Mucosa of rectum (tissue), 2 donors: ENCODE results near the gene IFT27.

Source experiments
- H3K27ac ChIP-seq, 2 donors: one replicate each; pipeline ENCODE4 v1.7.0; 2013; ENCODE audit warnings: inconsistent platforms in 2 of 2, low read depth in 2 of 2, low read length in 2 of 2
- H3K27me3 ChIP-seq, 2 donors: one replicate each; pipeline ENCODE4 v1.7.0; 2013; ENCODE audit warnings: low read length in 2 of 2; ENCODE audit not compliant: control insufficient read depth in 2 of 2, insufficient read depth in 2 of 2
- H3K36me3 ChIP-seq, 2 donors: one replicate each; pipeline ENCODE4 v1.7.0; 2013; ENCODE audit warnings: low read length in 2 of 2; ENCODE audit not compliant: control insufficient read depth in 2 of 2, insufficient read depth in 2 of 2
- H3K4me1 ChIP-seq, 2 donors: one replicate each; pipeline ENCODE4 v1.7.0; 2013; ENCODE audit warnings: low read length in 2 of 2, mild to moderate bottlenecking in 1 of 2; ENCODE audit not compliant: control insufficient read depth in 2 of 2, insufficient read depth in 2 of 2
- H3K4me3 ChIP-seq, 2 donors: one replicate each; pipeline ENCODE4 v1.7.0; 2013; ENCODE audit warnings: low read length in 2 of 2
- H3K9ac ChIP-seq, 2 donors: one replicate each; pipeline ENCODE4 v1.7.0; 2013; ENCODE audit warnings: low read length in 2 of 2, low read depth in 1 of 2, mild to moderate bottlenecking in 1 of 2
- H3K9me3 ChIP-seq, 2 donors: one replicate each; pipeline ENCODE4 v1.7.0; 2013; ENCODE audit warnings: low read length in 2 of 2; ENCODE audit not compliant: control insufficient read depth in 2 of 2
- donor health status: healthy.
- donor health status: Normal muscosa, but diverticular disease.

Gene IFT27

DNA sequence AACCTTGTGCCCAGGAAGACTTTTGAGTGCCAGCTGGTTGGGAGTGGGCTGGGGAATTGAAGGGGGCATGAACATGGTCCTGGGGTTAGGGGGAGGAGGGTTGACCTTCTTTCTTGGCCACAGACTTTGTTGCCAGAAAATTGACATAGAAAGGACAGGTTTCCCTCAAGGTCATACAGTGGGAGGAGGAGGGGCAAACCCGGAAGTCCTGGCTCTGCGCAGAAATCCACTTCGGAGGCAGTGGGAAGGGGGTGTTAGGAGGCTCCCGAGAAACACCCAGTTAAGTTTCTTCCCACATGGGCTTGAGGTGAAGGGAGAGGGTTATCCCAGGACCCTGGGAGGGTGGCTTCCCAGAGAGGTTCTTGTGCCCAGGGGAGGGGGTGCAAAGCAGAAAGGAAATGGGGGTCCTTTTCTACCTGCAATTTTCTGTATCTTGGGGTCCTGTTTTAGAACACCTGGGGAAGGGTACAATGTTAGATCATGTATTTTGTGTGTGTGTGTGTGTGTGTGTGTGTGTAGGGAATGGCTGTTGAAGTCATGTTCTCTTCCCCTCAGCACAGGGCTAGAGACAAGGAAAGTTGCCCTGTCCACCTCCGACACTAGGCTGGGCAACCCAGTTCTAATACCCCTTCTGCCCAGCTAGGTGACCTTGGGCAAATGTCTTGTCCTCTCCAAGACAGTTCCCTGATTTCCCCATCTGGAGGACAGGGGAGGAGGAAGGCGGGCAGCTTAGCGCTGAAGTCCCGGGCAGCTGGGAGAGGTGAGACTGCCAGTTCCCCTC is 39.8 kb upstream of the IFT27 start:
- Histone ChIP-seq H3K36me3 (no peaks in the 10 kb centered on the region), H3K4me3 (no peak overlapping the region), H3K27me3 (peaks cover 39 to 43% of the 10 kb centered on the region in 2 donors), H3K27ac (no peak overlapping the region), H3K9me3 (no peaks in the 10 kb centered on the region), H3K4me1 (peaks cover 0 to 3% of the 10 kb centered on the region in 2 donors), H3K9ac (no peak overlapping the region)

DNA sequence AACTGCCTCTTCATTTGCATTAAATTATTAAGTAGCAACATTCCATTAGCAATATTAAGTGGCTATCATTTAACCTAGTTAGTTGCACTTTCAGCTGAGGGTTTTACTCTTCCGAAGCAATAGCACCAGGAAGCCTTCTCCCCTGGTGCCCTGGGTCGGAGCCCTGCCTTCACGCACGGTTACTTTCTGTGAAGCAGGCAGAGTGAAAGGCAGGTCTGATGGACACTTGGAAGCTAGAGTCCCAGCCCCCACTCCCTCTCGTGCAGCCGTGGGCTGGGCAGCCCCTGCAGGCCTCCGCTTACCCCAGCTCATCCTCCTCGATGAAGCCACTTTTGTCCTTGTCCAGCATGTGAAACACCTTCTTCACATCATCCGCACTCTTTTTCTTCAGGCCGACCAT is 38.9 kb upstream of the IFT27 start:
- H3K27me3 ChIP-seq, result peaks cover 39 to 41% of the 10 kb centered on the region in 2 donors
- H3K9me3 ChIP-seq, result no peaks in the 10 kb centered on the region
- no peak overlapping the region for H3K27ac ChIP-seq
- peaks cover 0 to 3% of the 10 kb centered on the region in 2 donors for H3K4me1 ChIP-seq
- H3K9ac ChIP-seq, result no peak overlapping the region
- no peaks in the 10 kb centered on the region for H3K36me3 ChIP-seq
- no peak overlapping the region for H3K4me3 ChIP-seq

GRCh38 chr22:36811094-36811800 is 35.3 kb upstream of the IFT27 start:
- Histone ChIP-seq H3K4me1 (no peaks in the 10 kb centered on the region), H3K27me3 (peaks cover 17 to 18% of the 10 kb centered on the region in 2 donors)

GRCh38 chr22:36809351-36809750 is 33.4 kb upstream of the IFT27 start:
- Histone ChIP-seq H3K27ac (no peak overlapping the region), H3K9me3 (no peaks in the 10 kb centered on the region), H3K36me3 (no peaks in the 10 kb centered on the region), H3K27me3 (peaks cover 5 to 11% of the 10 kb centered on the region in 2 donors), H3K4me3 (no peak overlapping the region), H3K9ac (no peak overlapping the region), H3K4me1 (no peaks in the 10 kb centered on the region)

More at GRCh38 chr22:36811094-36811800, 35.3 kb upstream of the IFT27 start:
- Histone ChIP-seq H3K4me3 (no peak overlapping the region), H3K36me3 (no peaks in the 10 kb centered on the region), H3K9me3 (no peaks in the 10 kb centered on the region), H3K9ac (no peak overlapping the region), H3K27ac (no peak overlapping the region)

DNA sequence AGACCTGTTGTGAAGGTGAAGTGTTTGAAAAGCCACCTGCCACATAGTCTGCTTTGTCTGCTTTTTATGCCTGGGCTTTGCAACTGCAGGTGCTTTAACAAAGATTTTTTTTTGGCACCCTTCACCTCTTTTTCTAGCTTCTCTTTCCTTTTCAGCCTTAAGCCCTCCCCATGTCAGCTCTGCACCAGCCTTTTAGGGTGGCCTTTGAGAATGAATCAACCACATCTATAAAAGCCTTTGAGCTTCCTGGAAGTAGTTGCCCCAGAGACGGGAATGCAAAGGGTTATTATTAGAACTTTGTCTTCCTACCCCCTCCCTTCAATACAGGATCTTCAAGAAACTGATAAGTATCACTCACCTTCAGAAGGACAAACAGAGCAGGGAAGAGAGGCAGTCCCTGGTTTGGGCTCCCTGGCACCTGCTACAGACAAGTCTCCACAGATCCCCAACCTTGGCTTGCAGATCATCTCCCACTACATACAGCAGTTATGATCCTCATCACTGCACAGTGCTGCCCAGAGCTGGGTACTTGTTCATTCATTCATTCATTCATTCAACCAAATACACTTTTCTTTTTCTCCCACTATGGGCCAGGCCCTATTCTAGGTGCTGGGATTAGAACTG is 32.9 kb upstream of the IFT27 start:
- H3K36me3 ChIP-seq, result no peaks in the 10 kb centered on the region
- no peaks in the 10 kb centered on the region for H3K4me1 ChIP-seq
- H3K27me3 ChIP-seq, result peaks cover 5 to 8% of the 10 kb centered on the region in 2 donors
- H3K9me3 ChIP-seq, result no peaks in the 10 kb centered on the region
- H3K4me3 ChIP-seq, result no peak overlapping the region
- H3K27ac ChIP-seq, result no peak overlapping the region
- no peak overlapping the region for H3K9ac ChIP-seq

DNA sequence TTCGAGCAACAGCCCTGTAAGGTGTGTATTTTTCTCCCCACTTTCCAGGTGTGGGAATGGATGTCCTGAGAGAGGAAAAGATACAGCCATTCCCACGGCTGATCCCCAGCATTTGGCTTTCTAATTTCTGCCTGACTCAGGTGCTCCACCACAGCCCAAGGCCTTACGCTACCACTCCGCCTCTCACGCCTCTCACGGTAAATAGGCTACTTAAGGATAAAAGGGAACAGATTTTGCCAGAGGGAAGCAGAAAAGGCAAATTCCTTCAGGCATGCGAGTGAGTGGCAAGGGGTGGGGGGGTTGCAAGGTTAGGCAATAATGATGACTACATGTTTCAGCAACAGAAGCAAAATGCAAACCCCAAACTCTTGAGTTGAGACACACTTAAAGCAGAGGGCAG is 31.7 kb upstream of the IFT27 start:
- no peaks in the 10 kb centered on the region for H3K9me3 ChIP-seq
- H3K36me3 ChIP-seq, result no peaks in the 10 kb centered on the region
- peaks cover 8 to 11% of the 10 kb centered on the region in 2 donors for H3K27me3 ChIP-seq

DNA sequence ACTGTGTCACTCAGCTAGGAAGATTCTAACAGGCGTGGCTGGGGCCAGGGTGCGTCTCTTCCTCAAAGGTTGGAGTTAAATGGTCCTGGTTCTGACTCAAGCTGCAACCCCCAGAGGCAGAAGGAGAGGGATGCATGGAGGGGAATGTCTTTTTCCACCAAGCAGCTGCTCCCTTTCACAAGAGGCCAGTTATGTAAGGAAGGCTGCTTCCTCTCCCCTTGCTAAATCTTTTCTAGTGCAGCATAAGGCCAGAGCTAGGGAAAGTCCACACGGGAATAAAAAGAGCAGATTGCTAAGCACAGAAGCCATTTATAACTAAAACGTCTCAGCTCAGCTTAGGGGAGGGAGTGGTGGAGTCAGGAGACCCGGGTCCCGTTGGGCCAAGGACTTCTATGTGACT is 30.9 kb upstream of the IFT27 start:
- Histone ChIP-seq H3K27ac (no peak overlapping the region), H3K27me3 (peaks cover 6 to 11% of the 10 kb centered on the region in 2 donors), H3K4me1 (no peaks in the 10 kb centered on the region), H3K9ac (no peak overlapping the region), H3K9me3 (no peaks in the 10 kb centered on the region), H3K4me3 (no peak overlapping the region), H3K36me3 (no peaks in the 10 kb centered on the region)

More for the DNA sequence above, 31.7 kb upstream of the IFT27 start:
- H3K4me1 ChIP-seq, result no peaks in the 10 kb centered on the region
- H3K9ac ChIP-seq, result no peak overlapping the region
- no peak overlapping the region for H3K4me3 ChIP-seq
- H3K27ac ChIP-seq, result no peak overlapping the region

GRCh38 chr22:36803358-36803757 is 27.4 kb upstream of the IFT27 start:
- no peak overlapping the region for H3K27ac ChIP-seq
- no peaks in the 10 kb centered on the region for H3K4me1 ChIP-seq
- no peak overlapping the region for H3K4me3 ChIP-seq
- no peak overlapping the region for H3K9ac ChIP-seq
- no peaks in the 10 kb centered on the region for H3K9me3 ChIP-seq
- H3K36me3 ChIP-seq, result no peaks in the 10 kb centered on the region
- peaks cover 6 to 9% of the 10 kb centered on the region in 2 donors for H3K27me3 ChIP-seq

DNA sequence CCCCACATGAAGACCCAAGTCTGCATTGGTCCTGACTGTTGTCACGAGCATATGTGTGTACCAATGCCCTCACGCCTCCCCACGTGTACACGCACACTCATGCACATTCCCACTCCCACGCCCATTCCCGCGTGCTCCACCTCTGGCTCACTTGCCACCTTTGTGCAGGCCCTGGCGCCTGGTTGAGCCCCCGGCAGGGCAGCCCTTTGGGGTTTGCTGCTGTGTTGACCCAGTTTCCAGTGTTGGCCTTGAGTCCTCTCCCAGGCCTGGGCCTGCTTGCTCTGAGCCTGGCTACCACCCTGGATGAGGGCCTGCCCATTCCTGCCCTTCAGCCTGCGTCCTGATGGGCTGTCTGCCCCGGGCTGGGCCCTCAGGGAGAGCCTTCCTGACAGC is 22.8 kb upstream of the IFT27 start:
- H3K9ac ChIP-seq, result no peak overlapping the region
- H3K27me3 ChIP-seq, result peaks cover 2 to 10% of the 10 kb centered on the region in 2 donors

More for the DNA sequence above, 22.8 kb upstream of the IFT27 start:
- H3K27ac ChIP-seq, result no peak overlapping the region
- no peaks in the 10 kb centered on the region for H3K4me1 ChIP-seq
- no peaks in the 10 kb centered on the region for H3K9me3 ChIP-seq
- H3K36me3 ChIP-seq, result no peaks in the 10 kb centered on the region
- H3K4me3 ChIP-seq, result no peak overlapping the region
